A549 (cell line): ENCODE data around the gene CFAP77.

Experiments
- CBX8 ChIP-seq: fragments of 200-600 bp; sonication (generic); IDR thresholded peaks from 2 replicates; pipeline ENCODE4 v1.6.1; 2016
- CHD2 ChIP-seq: fragments of 150-350 bp; IDR thresholded peaks from 2 replicates; pipeline ENCODE4 v1.6.1; 2014; ENCODE audit warnings: low read length; ENCODE audit not compliant: partially characterized antibody
- CTCF ChIP-seq: fragments of >200 bp; sonication (Bioruptor Twin); formaldehyde crosslinking; IDR thresholded peaks from 3 replicates; pipeline ENCODE4 v1.5.1; 2016
- EP300 ChIP-seq, 2 experiments: fragments of >200 bp; sonication (Bioruptor Twin); formaldehyde crosslinking; IDR thresholded peaks; 2 replicates in 1 of 2; 3 replicates in 1 of 2; pipeline ENCODE4 v1.6.1; 2016 to 2017
- ESRRA ChIP-seq: fragments of 150-350 bp; IDR thresholded peaks from 2 replicates; pipeline ENCODE4 v1.6.1; 2014; ENCODE audit warnings: mild to moderate bottlenecking, low read length, borderline replicate concordance
- JUNB ChIP-seq: fragments of >200 bp; sonication (Bioruptor Twin); formaldehyde crosslinking; IDR thresholded peaks from 2 replicates; pipeline ENCODE4 v1.6.1; 2016
- KDM1A ChIP-seq: fragments of 200-600 bp; sonication (generic); IDR thresholded peaks from 2 replicates; pipeline ENCODE4 v1.6.1; 2016; ENCODE audit warnings: low read depth, mild to moderate bottlenecking
- PBX3 ChIP-seq: IDR thresholded peaks from 2 replicates; pipeline ENCODE4 v1.6.1; 2012
- POLR2A ChIP-seq: IDR thresholded peaks from 2 replicates; pipeline ENCODE4 v1.6.1; 2012; ENCODE audit warnings: mild to moderate bottlenecking, low read length
- ZFP36 ChIP-seq: fragments of 450-650 bp; IDR thresholded peaks from 2 replicates; pipeline ENCODE4 v1.6.1; 2014; ENCODE audit warnings: borderline replicate concordance; ENCODE audit not compliant: partially characterized antibody
- TF ChIP-seq, protein P1 (sequence below): fragments of 450-650 bp; IDR thresholded peaks from 2 replicates; pipeline ENCODE4 v1.6.1; 2014; ENCODE audit warnings: antibody characterized with exemption
- TF ChIP-seq, protein P2 (sequence below): fragments of >200 bp; sonication (Bioruptor Twin); formaldehyde crosslinking; IDR thresholded peaks from 3 replicates; pipeline ENCODE4 v1.6.1; 2016
- TF ChIP-seq, protein P3 (sequence below): fragments of 150-350 bp; IDR thresholded peaks from 2 replicates; pipeline ENCODE4 v1.6.1; 2014; ENCODE audit warnings: low read depth, mild to moderate bottlenecking, low read length

DNA sequence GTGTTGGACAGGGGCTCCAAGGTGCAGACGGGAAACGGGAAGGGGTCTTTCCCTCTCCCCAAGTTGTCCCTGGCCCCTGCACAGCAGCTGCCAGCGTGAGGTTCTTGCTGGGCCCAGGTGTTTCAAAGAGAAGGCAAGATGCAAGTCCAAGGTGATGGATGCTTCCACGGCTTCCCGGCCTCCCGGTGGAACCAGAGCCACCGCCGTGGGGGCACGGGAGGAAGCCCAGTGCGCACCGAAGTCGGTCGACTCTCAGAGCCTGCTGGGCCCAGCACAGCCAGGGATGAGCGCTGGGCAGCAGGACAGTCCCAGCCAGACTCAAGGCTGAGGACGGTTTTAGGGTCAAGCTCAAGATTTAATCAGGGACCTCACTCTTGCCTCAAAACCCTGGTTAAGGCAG, 147.1 kb downstream of the CFAP77 start:
- TF ChIP-seq CBX8 (no peak), CTCF (no peak), POLR2A (no peak), EP300 (IDR thresholded peaks at IDR 0.05) (no peak), JUNB (no peak), ESRRA (no peak), ZFP36 (no peak), KDM1A (no peak), CHD2 (no peak), PBX3 (no peak)
- TF ChIP-seq, protein P1, sequence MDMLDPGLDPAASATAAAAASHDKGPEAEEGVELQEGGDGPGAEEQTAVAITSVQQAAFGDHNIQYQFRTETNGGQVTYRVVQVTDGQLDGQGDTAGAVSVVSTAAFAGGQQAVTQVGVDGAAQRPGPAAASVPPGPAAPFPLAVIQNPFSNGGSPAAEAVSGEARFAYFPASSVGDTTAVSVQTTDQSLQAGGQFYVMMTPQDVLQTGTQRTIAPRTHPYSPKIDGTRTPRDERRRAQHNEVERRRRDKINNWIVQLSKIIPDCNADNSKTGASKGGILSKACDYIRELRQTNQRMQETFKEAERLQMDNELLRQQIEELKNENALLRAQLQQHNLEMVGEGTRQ, result no peak
- TF ChIP-seq, protein P2, sequence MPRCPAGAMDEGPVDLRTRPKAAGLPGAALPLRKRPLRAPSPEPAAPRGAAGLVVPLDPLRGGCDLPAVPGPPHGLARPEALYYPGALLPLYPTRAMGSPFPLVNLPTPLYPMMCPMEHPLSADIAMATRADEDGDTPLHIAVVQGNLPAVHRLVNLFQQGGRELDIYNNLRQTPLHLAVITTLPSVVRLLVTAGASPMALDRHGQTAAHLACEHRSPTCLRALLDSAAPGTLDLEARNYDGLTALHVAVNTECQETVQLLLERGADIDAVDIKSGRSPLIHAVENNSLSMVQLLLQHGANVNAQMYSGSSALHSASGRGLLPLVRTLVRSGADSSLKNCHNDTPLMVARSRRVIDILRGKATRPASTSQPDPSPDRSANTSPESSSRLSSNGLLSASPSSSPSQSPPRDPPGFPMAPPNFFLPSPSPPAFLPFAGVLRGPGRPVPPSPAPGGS, result no peak
- TF ChIP-seq, protein P3, sequence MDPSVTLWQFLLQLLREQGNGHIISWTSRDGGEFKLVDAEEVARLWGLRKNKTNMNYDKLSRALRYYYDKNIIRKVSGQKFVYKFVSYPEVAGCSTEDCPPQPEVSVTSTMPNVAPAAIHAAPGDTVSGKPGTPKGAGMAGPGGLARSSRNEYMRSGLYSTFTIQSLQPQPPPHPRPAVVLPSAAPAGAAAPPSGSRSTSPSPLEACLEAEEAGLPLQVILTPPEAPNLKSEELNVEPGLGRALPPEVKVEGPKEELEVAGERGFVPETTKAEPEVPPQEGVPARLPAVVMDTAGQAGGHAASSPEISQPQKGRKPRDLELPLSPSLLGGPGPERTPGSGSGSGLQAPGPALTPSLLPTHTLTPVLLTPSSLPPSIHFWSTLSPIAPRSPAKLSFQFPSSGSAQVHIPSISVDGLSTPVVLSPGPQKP, result no peak
